Activated naive CD8-positive, alpha-beta T cell treated with anti-CD3 and anti-CD28 coated beads, Interleukin-2, amount 50 U/mL, for 16 hours (primary cell): Measurements from ENCODE around the gene BRWD1.

ENCODE experiments used
- DNase-seq: peaks from one replicate; pipeline ENCODE4 v3.0.0-alpha.2; 2020; ENCODE audit warnings: low read depth, low spot score

BRWD1 gene

DNA sequence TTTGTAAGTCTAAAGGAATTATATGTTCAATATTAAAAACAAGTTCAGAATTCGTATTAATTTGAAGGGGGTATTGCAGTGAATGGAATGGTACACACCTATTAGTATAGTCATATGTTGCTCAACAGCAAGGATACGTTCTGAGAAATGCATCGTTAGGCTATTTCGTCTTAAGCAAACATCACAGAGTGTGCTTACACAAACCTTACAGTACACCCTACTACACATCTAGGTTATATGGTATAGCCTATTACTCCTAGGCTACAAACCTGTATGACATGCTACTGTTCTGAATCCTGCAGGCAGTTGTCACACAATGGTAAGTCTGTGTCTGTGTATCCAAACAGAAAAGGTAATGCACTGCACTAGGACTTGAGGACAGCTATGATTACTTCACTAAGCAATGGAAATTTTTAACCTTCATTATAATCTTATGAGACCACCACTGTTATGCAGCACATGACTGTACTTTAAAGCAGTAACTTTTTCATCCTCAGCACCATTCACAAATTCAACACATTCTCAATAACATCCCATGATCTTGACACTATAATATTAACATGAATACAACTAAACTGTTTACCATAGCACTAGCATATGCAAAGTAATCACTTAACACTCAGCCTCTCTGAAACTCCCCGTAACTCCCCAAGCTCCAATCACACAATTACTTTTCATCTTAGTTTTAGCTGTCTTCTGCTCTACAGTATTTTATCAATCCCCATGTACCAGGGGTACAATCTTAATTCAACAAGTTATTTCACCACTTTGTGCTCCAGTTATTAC, 115.8 kb downstream of the BRWD1 start:
- no peak for DNase-seq

GRCh38 chr21:39196838-39197237, 116.6 kb downstream of the BRWD1 start:
- DNase-seq: no peak

- DNase-seq: no peak
Measured at GRCh38 chr21:39196310-39196709, 117.1 kb downstream of the BRWD1 start.

- DNase-seq: no peak
Measured at GRCh38 chr21:39193380-39193779, 120.1 kb downstream of the BRWD1 start.

- no peak for DNase-seq
Measured at GRCh38 chr21:39189857-39190604, 123.4 kb downstream of the BRWD1 start.

- no peak for DNase-seq
Measured at GRCh38 chr21:39188521-39189139, 124.8 kb downstream of the BRWD1 start.

DNA sequence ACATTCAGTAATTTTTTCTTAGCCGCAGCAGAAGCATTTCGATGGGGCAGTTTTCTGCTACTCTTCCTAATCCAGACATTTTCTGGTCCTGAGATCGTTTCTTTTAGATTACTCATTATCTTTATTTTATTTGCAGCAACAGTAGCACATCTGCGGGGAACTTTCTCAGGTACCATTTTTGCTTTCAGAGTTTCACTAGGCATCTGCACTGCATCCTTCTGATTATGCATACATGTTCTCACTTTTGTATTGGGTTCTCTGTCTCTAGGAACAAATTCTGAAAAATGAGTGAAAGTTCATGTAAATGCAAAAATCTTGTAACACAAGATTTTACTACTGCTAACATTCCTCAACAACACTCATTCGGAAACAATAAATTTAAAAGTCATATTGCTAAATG, 126.3 kb downstream of the BRWD1 start:
- no peak for DNase-seq

GRCh38 chr21:39186676-39187075, 126.8 kb downstream of the BRWD1 start:
- DNase-seq: no peak

DNA sequence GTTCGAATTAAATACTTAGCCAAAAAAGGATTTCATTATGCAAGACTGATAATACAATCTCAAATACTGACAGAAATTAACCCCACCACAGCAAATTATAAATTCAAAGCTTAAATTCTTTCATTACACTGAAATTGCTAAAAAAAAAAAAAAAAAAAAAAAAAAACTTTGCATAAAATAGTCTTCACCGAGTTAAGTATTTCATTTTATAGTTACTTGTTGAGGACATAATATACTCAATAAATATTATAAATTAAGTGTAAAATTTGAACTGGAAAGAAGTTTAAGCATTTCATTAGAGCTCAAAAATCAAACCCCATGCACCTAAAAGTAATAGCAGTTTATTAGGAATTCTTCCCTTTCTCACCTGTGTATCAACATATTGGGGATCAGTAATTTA, 128.3 kb downstream of the BRWD1 start:
- no peak for DNase-seq

- DNase-seq: no peak
Measured at GRCh38 chr21:39184050-39184980, 129.1 kb downstream of the BRWD1 start.

- peak; percentile 92 for DNase-seq
Measured at GRCh38 chr21:39183272-39184049, 130.0 kb downstream of the BRWD1 start, which contains the start of gene PSMG1. Gene PSMG1, minus strand, starts transcription at chr21:39183451. Its CDS starts 66 bp downstream, at chr21:39183385.

GRCh38 chr21:39182484-39183271, 130.8 kb downstream of the BRWD1 start:
- DNase-seq: no peak

DNA sequence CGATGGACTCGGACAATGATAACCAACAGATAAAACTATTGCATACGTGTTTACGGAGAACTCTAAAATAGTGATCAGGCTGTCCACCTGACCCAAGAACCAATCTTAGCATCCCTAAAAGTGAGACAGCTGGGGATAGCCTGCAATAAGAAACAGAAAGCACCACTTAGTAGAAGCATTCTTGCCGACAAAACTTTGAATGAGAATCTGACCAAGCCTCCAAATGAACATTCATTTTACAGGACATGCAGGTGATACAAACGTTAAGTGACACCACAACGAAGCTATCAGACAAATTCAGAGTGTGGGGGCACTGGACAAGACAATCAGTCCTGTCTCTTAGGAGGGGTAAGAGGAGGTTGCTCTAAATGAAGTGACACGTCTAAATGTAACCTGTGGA, 131.4 kb downstream of the BRWD1 start:
- no peak for DNase-seq

- no peak for DNase-seq
Measured at GRCh38 chr21:39181205-39181818, 132.1 kb downstream of the BRWD1 start.

DNA sequence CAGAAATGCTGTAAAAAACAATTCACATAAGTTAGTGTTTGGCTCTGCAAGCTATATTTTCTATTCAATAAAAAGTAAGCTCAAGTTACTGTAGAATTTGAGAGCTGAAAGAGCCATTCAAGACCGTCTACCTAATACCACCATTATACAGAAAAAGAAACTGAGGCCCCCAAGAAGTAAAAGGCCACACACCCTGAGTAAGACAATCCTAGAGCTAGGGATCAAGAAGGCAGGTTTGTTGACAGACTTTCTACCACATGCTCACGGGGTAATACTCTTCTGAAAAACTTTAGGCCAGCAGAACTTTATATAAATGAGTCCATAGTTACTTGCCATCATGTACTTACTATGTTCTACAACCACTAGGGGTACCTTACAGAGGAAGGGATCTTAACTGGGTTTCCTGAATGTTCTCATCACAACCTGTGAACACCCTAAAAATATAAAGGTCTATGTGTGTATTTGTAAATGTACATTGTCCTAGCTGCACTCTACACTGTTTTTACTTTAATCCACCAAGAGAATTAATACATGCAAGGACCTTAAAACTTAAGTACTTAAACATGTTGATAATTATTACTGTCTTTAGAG, 132.9 kb downstream of the BRWD1 start:
- no peak for DNase-seq

DNA sequence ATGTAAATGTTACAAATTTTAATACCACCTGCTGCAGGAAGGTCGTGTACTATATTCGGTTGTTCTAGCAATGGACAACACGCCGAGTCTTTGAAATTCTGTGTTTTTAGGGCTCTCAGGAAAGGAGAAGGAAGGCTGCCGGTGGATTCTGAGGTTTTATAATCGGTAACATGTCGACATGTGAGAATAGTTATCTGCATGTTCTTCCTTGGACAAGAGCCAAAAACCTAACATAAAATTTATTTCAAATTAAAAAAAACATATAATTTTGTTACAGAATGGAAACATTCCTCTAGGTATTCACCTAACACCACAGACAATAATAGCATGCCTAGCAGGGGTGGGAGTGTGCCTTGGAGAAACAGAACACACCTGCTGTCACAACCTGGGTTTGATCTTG, 135.0 kb downstream of the BRWD1 start:
- DNase-seq: no peak

DNA sequence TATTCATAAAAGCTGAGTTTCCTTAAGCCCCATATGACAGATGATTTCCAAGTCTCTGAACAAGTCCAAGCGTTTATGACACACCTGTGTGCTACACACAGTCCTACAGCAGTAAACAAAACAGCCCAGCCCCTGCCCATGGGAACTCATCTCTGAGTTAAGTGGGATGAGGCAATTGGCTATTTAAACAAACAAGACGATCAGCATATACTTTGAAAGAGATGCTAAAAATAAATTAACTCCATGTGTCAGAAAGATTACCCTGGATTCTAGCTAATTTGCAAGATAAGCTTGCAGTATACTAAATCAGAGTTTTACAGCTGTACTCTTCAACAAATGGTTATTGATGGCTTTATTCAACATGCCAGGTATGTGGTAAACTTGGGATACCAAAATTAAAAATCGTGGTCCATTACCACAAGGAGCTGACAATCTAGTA, 137.1 kb downstream of the BRWD1 start:
- DNase-seq: no peak

- no peak for DNase-seq
Measured at GRCh38 chr21:39175665-39176064, 137.8 kb downstream of the BRWD1 start.

GRCh38 chr21:39175154-39175553, 138.3 kb downstream of the BRWD1 start:
- DNase-seq: no peak
